Testis (tissue), 3 donors: ENCODE measurements around the gene ANKRD52. TPM values are rescaled to one million over a fixed set of nuclear protein-coding genes. Genes with fewer than 3 reads are reported as not detected.

ENCODE experiments used
- DNase-seq: peaks from one replicate; pipeline ENCODE4 v3.0.0-alpha.2; 2019
- H3K27ac ChIP-seq, 2 donors: fragments of 200-600 bp; sonication (generic); one replicate each; pipeline ENCODE4 v1.5.1; 2019
- H3K27me3 ChIP-seq: fragments of 200-600 bp; sonication (generic); one replicate; pipeline ENCODE4 v1.5.1; 2019
- H3K36me3 ChIP-seq: fragments of 200-600 bp; sonication (generic); one replicate; pipeline ENCODE4 v1.5.1; 2017; ENCODE audit warnings: low read depth; ENCODE audit errors: missing control alignments
- H3K4me1 ChIP-seq: fragments of 200-600 bp; sonication (generic); one replicate; pipeline ENCODE4 v1.5.1; 2019
- H3K4me3 ChIP-seq, 2 donors: fragments of 200-600 bp; sonication (generic); one replicate each; pipeline ENCODE4 v1.5.1; 2017 to 2019
- H3K9me3 ChIP-seq: fragments of 200-600 bp; sonication (generic); one replicate; pipeline ENCODE4 v1.5.1; 2017
- CTCF ChIP-seq, 3 experiments: fragments of 450-650 bp in 2 of 3; fragments of 200-600 bp in 1 of 3; sonication (generic) in 1 of 3; IDR thresholded peaks; one replicate each; pipeline ENCODE4 v1.5.1; 2016 to 2019; ENCODE audit warnings: antibody characterized with exemption in 3 of 3, mild to moderate bottlenecking in 2 of 3, moderate library complexity in 1 of 3
- POLR2A ChIP-seq: fragments of 450-650 bp; IDR thresholded peaks from one replicate; pipeline ENCODE4 v1.6.1; 2017; ENCODE audit warnings: antibody characterized with exemption, mild to moderate bottlenecking, moderate library complexity
- WGBS, 2 donors: methylation state at CpG; one replicate each; pipeline ENCODE4 v1.1.5; 2018; 5-methylcytosine and 5-hydroxymethylcytosine counted together
- intact Hi-C: fragments of 100-400 bp; cut with DNase I; formaldehyde crosslinking; loops from one replicate; pipeline ENCODE4 v1.15.1; 2023; ENCODE audit warnings: low total_unique reads
- polyA plus RNA-seq: library from polyadenylated mRNA; stranded (reverse); fragments of 350-450 nt; fragmentation: Illumina TruSeq; extraction: RNeasy Lipid Tissue Mini Kit (QIAGEN cat#74804); gene quantifications from one replicate; pipeline ENCODE4 v1.2.3, GENCODE V29; 2014; ENCODE audit warnings: low read depth, low replicate concordance; ENCODE audit not compliant: insufficient read depth
- total RNA-seq, 2 donors: library from RNA; depleted of rRNA; stranded (reverse); fragments of >200 nt; gene quantifications; one replicate each; pipeline ENCODE4 v1.2.3, GENCODE V29; 2016

Gene ANKRD52
- total and polyA plus RNA-seq, 3 donors from 2014 or later: 20.1 to 32.3 (median 26.8) TPM

DNA sequence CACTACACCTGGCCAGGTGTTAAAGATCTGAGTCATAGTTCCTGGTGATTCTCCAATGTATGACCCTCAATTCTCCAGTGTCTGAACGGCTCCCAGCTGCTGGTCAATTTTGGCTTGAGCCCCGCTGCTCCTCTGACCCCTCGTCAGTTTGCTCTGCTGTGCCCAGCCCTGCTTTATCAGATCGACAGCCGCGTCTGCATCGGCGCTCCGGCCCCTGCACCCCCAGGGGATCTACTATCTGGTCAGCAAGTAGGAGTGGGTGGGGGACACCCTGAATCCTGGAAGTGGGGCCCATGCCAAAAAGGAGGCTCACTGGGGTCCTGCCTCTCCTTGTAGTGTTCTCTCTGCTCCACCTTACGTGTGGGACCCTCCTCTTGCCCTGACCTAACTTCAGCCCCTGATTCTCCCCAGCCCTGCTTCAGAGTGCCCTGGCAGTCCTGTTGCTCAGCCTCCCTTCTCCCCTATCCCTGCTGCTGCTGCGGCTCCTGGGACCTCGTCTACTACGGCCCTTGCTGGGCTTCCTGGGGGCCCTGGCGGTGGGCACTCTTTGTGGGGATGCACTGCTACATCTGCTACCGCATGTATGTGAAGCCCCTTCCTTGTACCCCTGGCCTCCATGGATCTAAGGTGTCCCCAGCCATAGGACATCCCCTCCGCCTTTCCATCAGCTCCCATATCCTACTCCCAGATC is 23.3 kb downstream of the ANKRD52 start:
- H3K4me3 ChIP-seq: no peak overlapping the region
- H3K27ac ChIP-seq: no peak overlapping the region
- no peak for DNase-seq
- no peaks in the 10 kb centered on the region for H3K36me3 ChIP-seq
- intact Hi-C loops: no loop called here
- H3K27me3 ChIP-seq: no peaks in the 10 kb centered on the region
- TF ChIP-seq CTCF (IDR thresholded peaks at IDR 0.05) (no peak), POLR2A (no peak)
- no peaks in the 10 kb centered on the region for H3K4me1 ChIP-seq
- WGBS, 2 donors: 70 to 71% methylated on average over 16 of the region's 16 CpGs
- no peaks in the 10 kb centered on the region for H3K9me3 ChIP-seq

DNA sequence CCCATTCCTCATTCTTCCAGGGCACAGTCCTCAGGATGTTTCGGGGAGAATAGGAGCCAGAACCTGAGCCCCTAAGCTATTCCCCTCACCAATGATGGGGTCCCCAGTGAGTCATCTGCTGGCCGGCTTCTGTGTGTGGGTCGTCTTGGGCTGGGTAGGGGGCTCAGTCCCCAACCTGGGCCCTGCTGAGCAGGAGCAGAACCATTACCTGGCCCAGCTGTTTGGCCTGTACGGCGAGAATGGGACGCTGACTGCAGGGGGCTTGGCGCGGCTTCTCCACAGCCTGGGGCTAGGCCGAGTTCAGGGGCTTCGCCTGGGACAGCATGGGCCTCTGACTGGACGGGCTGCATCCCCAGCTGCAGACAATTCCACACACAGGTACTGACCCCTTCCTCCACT is 27.0 kb downstream of the ANKRD52 start:
- TF ChIP-seq POLR2A (no peak), CTCF (IDR thresholded peaks at IDR 0.05) (no peak)
- DNase-seq: no peak
- no peaks in the 10 kb centered on the region for H3K4me1 ChIP-seq
- no peaks in the 10 kb centered on the region for H3K27me3 ChIP-seq
- no peaks in the 10 kb centered on the region for H3K36me3 ChIP-seq
- H3K27ac ChIP-seq: no peak overlapping the region
- H3K9me3 ChIP-seq: no peaks in the 10 kb centered on the region
- WGBS, 2 donors: 89% methylated on average over 5 to 11 of the region's 11 CpGs
- H3K4me3 ChIP-seq: no peak overlapping the region
- intact Hi-C loops: no loop called here

- H3K27me3 ChIP-seq: no peaks in the 10 kb centered on the region
- H3K36me3 ChIP-seq: no peaks in the 10 kb centered on the region
- no peaks in the 10 kb centered on the region for H3K4me1 ChIP-seq
- no peak overlapping the region for H3K4me3 ChIP-seq
- H3K27ac ChIP-seq: no peak overlapping the region
- TF ChIP-seq POLR2A (no peak), CTCF (IDR thresholded peaks at IDR 0.05) (no peak)
- H3K9me3 ChIP-seq: no peaks in the 10 kb centered on the region
- no peak for DNase-seq
- 82% methylated on average over 8 of the region's 8 CpGs for WGBS, 2 donors
- intact Hi-C loops: no loop called here
Measured at GRCh38 chr12:56230432-56231183, 27.6 kb downstream of the ANKRD52 start.

GRCh38 chr12:56229916-56230431 is 28.2 kb downstream of the ANKRD52 start, which contains the start of gene SLC39A5:
Gene SLC39A5 (plus strand): TSS chr12:56230051. CDS start chr12:56231275, 1,224 bp downstream.
- TF ChIP-seq POLR2A (no peak), CTCF (IDR thresholded peaks at IDR 0.05) (no peak)
- intact Hi-C loops: no loop called here
- no peak within 1 kb of the TSS for H3K4me3 ChIP-seq
- H3K9me3 ChIP-seq: no peaks in the 10 kb centered on the region
- no peaks in the 10 kb centered on the region for H3K27me3 ChIP-seq
- DNase-seq: no peak
- H3K4me1 ChIP-seq: peaks cover 5% of the 10 kb centered on the region
- H3K36me3 ChIP-seq: no peaks in the 10 kb centered on the region
- H3K27ac ChIP-seq: no peak within 1 kb of the TSS
- WGBS, 2 donors: 85 to 89% methylated on average over 4 of the region's 4 CpGs
